GM21528 (cell line): ENCODE data around the gene DICER1.

Source experiments
- ATAC-seq: cut with Tn5 transposase; IDR thresholded peaks from one replicate; pipeline ENCODE4 v1.9.1; 2021; ENCODE audit warnings: mild to moderate bottlenecking, moderate library complexity; ENCODE audit not compliant: unreplicated experiment, low FRiP score

Gene DICER1

GRCh38 chr14:95097385-95097784 is 59.9 kb downstream of the DICER1 start:
- ATAC-seq: no peak

GRCh38 chr14:95096476-95096875 is 60.9 kb downstream of the DICER1 start:
- ATAC-seq: no peak

- ATAC-seq: no peak
These were observed 61.3 kb downstream of the DICER1 start for GRCh38 chr14:95095996-95096395.

GRCh38 chr14:95092723-95093122 is 64.6 kb downstream of the DICER1 start:
- ATAC-seq: no peak

- ATAC-seq: no peak
These were observed 65.7 kb downstream of the DICER1 start for GRCh38 chr14:95091581-95091980.

- ATAC-seq: no peak
These were observed 68.7 kb downstream of the DICER1 start for GRCh38 chr14:95088665-95089064.

GRCh38 chr14:95087619-95088018 is 69.7 kb downstream of the DICER1 start:
- no peak for ATAC-seq

GRCh38 chr14:95085321-95085720 is 72.0 kb downstream of the DICER1 start:
- no peak for ATAC-seq

- no peak for ATAC-seq
These were observed 78.5 kb downstream of the DICER1 start for GRCh38 chr14:95078867-95079266.

- no peak for ATAC-seq
These were observed 80.0 kb downstream of the DICER1 start for GRCh38 chr14:95077345-95077744.

GRCh38 chr14:95075789-95076188 is 81.5 kb downstream of the DICER1 start:
- no peak for ATAC-seq

- no peak for ATAC-seq
These were observed 83.4 kb downstream of the DICER1 start for GRCh38 chr14:95073947-95074346.

- no peak for ATAC-seq
These were observed 84.9 kb downstream of the DICER1 start for GRCh38 chr14:95072310-95072905.

- no peak for ATAC-seq
These were observed 85.6 kb downstream of the DICER1 start for GRCh38 chr14:95071649-95072280.

GRCh38 chr14:95070748-95071435 is 86.4 kb downstream of the DICER1 start:
- no peak for ATAC-seq

GRCh38 chr14:95069547-95069946 is 87.8 kb downstream of the DICER1 start:
- ATAC-seq: no peak

- ATAC-seq: no peak
These were observed 88.3 kb downstream of the DICER1 start for GRCh38 chr14:95069018-95069417.

GRCh38 chr14:95068521-95068920 is 88.8 kb downstream of the DICER1 start:
- no peak for ATAC-seq

- no peak for ATAC-seq
These were observed 89.2 kb downstream of the DICER1 start for GRCh38 chr14:95068080-95068479.

- ATAC-seq: no peak
These were observed 89.8 kb downstream of the DICER1 start for GRCh38 chr14:95067526-95067925.

- no peak for ATAC-seq
These were observed 90.8 kb downstream of the DICER1 start for GRCh38 chr14:95066427-95066986.

GRCh38 chr14:95065411-95065810 is 91.9 kb downstream of the DICER1 start:
- no peak for ATAC-seq
